Activated naive CD8-positive, alpha-beta T cell treated with anti-CD3 and anti-CD28 coated beads, Interleukin-2, amount 10 ng/mL, durations not matched to agents 7 days and 5 days (primary cell): ENCODE data around the gene GSG1. TPM values are rescaled to one million over a fixed set of nuclear protein-coding genes. Genes with fewer than 3 reads are reported as not detected.
A peak's percentile ranks its signal among the peaks of the same experiment; 100 is the strongest.

Experiments
- ATAC-seq: fragments of 150-1000 bp; cut with Tn5 transposase; one replicate; pipeline ENCODE4 v1.10.0; 2021; ENCODE audit warnings: low read depth, moderate library complexity
- POLR2A ChIA-PET: fragments of 350-600 bp; sonication (Branson Sonifier 250); formaldehyde crosslinking; loops from one replicate; lab custom pipeline; 2021; ENCODE audit warnings: antibody characterized with exemption; lab: Charles Lee
- DNase-seq: peaks from one replicate; pipeline ENCODE4 v3.0.0; 2021
- H3K27ac Mint-ChIP-seq: one replicate; pipeline ENCODE4 v1.8.0; 2022; ENCODE audit warnings: mild to moderate bottlenecking, mixed read lengths
- H3K27me3 Mint-ChIP-seq: one replicate; pipeline ENCODE4 v1.8.0; 2022; ENCODE audit warnings: mild to moderate bottlenecking, moderate library complexity, mixed read lengths
- H3K36me3 Mint-ChIP-seq: one replicate; pipeline ENCODE4 v1.8.0; 2021; ENCODE audit warnings: mild to moderate bottlenecking, mixed read lengths
- H3K4me1 Mint-ChIP-seq: one replicate; pipeline ENCODE4 v1.8.0; 2021; ENCODE audit warnings: mixed read lengths
- H3K4me3 Mint-ChIP-seq: one replicate; pipeline ENCODE4 v1.8.0; 2022; ENCODE audit warnings: mild to moderate bottlenecking, moderate library complexity, mixed read lengths
- H3K9me3 Mint-ChIP-seq: one replicate; pipeline ENCODE4 v1.8.0; 2021; ENCODE audit warnings: mixed read lengths
- total RNA-seq, 2 experiments: library from RNA; stranded (reverse); gene quantifications; one replicate each; pipeline ENCODE4 v1.2.3, GENCODE V29; 2021

Gene GSG1
- total RNA-seq, 2 experiments from 2014 or later, result not detected

- no peaks in the 10 kb centered on the region for H3K9me3 Mint-ChIP-seq
- H3K27ac Mint-ChIP-seq, result no peak overlapping the region
- no peak overlapping the region for H3K4me3 Mint-ChIP-seq
- H3K27me3 Mint-ChIP-seq, result peaks cover 36% of the 10 kb centered on the region
- no peak for DNase-seq
- POLR2A ChIA-PET, result no interaction called here
- no peaks in the 10 kb centered on the region for H3K4me1 Mint-ChIP-seq
- no peak for ATAC-seq
- H3K36me3 Mint-ChIP-seq, result no peaks in the 10 kb centered on the region
Measured at GRCh38 chr12:13112968-13113367, 9.5 kb upstream of the GSG1 start.

- Mint-ChIP-seq H3K27ac (no peak overlapping the region), H3K4me1 (peaks cover 4% of the 10 kb centered on the region), H3K36me3 (no peaks in the 10 kb centered on the region), H3K4me3 (no peak overlapping the region), H3K9me3 (no peaks in the 10 kb centered on the region), H3K27me3 (peaks cover 21% of the 10 kb centered on the region)
- POLR2A ChIA-PET, result no interaction called here
- no peak for DNase-seq
- ATAC-seq, result no peak
Measured at GRCh38 chr12:13106666-13107065, 3.2 kb upstream of the GSG1 start.

GRCh38 chr12:13105781-13106180 lies 2.3 kb upstream of the GSG1 start:
- Mint-ChIP-seq H3K4me1 (peaks cover 5% of the 10 kb centered on the region), H3K4me3 (no peak overlapping the region), H3K27me3 (peaks cover 21% of the 10 kb centered on the region), H3K36me3 (no peaks in the 10 kb centered on the region), H3K27ac (no peak overlapping the region), H3K9me3 (no peaks in the 10 kb centered on the region)
- DNase-seq (no peak), ATAC-seq (no peak)
- POLR2A ChIA-PET, result no interaction called here

- peaks cover 14% of the 10 kb centered on the region for H3K4me1 Mint-ChIP-seq
- no peak for ATAC-seq
- POLR2A ChIA-PET, result no interaction called here
- H3K27me3 Mint-ChIP-seq, result peaks cover 16% of the 10 kb centered on the region
- H3K27ac Mint-ChIP-seq, result no peak overlapping the region
- no peak for DNase-seq
- H3K9me3 Mint-ChIP-seq, result no peaks in the 10 kb centered on the region
- H3K36me3 Mint-ChIP-seq, result no peaks in the 10 kb centered on the region
- H3K4me3 Mint-ChIP-seq, result no peak overlapping the region
Measured at GRCh38 chr12:13104409-13104808, 942 bp upstream of the GSG1 start.

GRCh38 chr12:13102461-13103195 lies 839 bp downstream of the GSG1 start:
- ATAC-seq (no peak), DNase-seq (no peak)
- Mint-ChIP-seq H3K4me1 (peaks cover 29% of the 10 kb centered on the region), H3K9me3 (no peaks in the 10 kb centered on the region), H3K36me3 (no peaks in the 10 kb centered on the region), H3K27ac (peak overlapping the region; percentile 8), H3K27me3 (peaks cover 4% of the 10 kb centered on the region), H3K4me3 (no peak overlapping the region)
- POLR2A ChIA-PET, result interaction anchor here (0.6 to 1.3 kb wide), 2 partner anchors 63 to 95 kb away, joined by 3 to 4 read pairs; no protein-coding TSS in a partner anchor

- ATAC-seq, result no peak
- POLR2A ChIA-PET, result interaction anchor here (1.3 kb wide), 1 partner anchor 63 kb away, joined by 4 read pairs; no protein-coding TSS in a partner anchor
- Mint-ChIP-seq H3K27me3 (peaks cover 4% of the 10 kb centered on the region), H3K4me3 (peak overlapping the region; percentile 67), H3K36me3 (no peaks in the 10 kb centered on the region), H3K27ac (peak overlapping the region; percentile 26), H3K4me1 (peaks cover 29% of the 10 kb centered on the region), H3K9me3 (no peaks in the 10 kb centered on the region)
- no peak for DNase-seq
Measured at GRCh38 chr12:13101821-13102375, 1.6 kb downstream of the GSG1 start.

GRCh38 chr12:13100882-13101769 lies 2.3 kb downstream of the GSG1 start:
- H3K4me1 Mint-ChIP-seq, result peaks cover 28% of the 10 kb centered on the region
- ATAC-seq, result peak; percentile 90
- peak overlapping the region; percentile 76 for H3K27ac Mint-ChIP-seq
- no peaks in the 10 kb centered on the region for H3K36me3 Mint-ChIP-seq
- POLR2A ChIA-PET, result interaction anchor here (1.3 to 1.8 kb wide), 3 partner anchors 64 to 95 kb away, joined by 4 to 6 read pairs (median 5); partner anchors contain the start of gene EMP1
- peaks cover 3% of the 10 kb centered on the region for H3K27me3 Mint-ChIP-seq
- H3K9me3 Mint-ChIP-seq, result no peaks in the 10 kb centered on the region
- DNase-seq, result peak; percentile 93
- H3K4me3 Mint-ChIP-seq, result peak overlapping the region; percentile 82

- peaks cover 28% of the 10 kb centered on the region for H3K4me1 Mint-ChIP-seq
- no peaks in the 10 kb centered on the region for H3K27me3 Mint-ChIP-seq
- DNase-seq (no peak), ATAC-seq (no peak)
- H3K36me3 Mint-ChIP-seq, result no peaks in the 10 kb centered on the region
- H3K27ac Mint-ChIP-seq, result peak overlapping the region; percentile 76
- no peaks in the 10 kb centered on the region for H3K9me3 Mint-ChIP-seq
- POLR2A ChIA-PET, result interaction anchor here (1.4 to 1.8 kb wide), 2 partner anchors 79 to 96 kb away, joined by 5 to 6 read pairs; partner anchors contain the start of gene EMP1
- peak overlapping the region; percentile 82 for H3K4me3 Mint-ChIP-seq
Measured at GRCh38 chr12:13100605-13100881, 2.9 kb downstream of the GSG1 start.

- DNase-seq (no peak), ATAC-seq (no peak)
- Mint-ChIP-seq H3K36me3 (no peaks in the 10 kb centered on the region), H3K4me3 (peak overlapping the region; percentile 82), H3K4me1 (peaks cover 28% of the 10 kb centered on the region), H3K27ac (no peak overlapping the region), H3K27me3 (peaks cover under 1% of the 10 kb centered on the region), H3K9me3 (no peaks in the 10 kb centered on the region)
- POLR2A ChIA-PET, result interaction anchor here (0.8 to 1.8 kb wide), 3 partner anchors 80 to 112 kb away, joined by 4 to 6 read pairs (median 5); partner anchors contain the start of gene EMP1
Measured at GRCh38 chr12:13099844-13100604, 3.4 kb downstream of the GSG1 start.

GRCh38 chr12:13099066-13099843 lies 4.2 kb downstream of the GSG1 start:
- no peaks in the 10 kb centered on the region for H3K9me3 Mint-ChIP-seq
- H3K4me3 Mint-ChIP-seq, result peak overlapping the region; percentile 21
- peaks cover 30% of the 10 kb centered on the region for H3K4me1 Mint-ChIP-seq

GRCh38 chr12:13097491-13098011 lies 5.9 kb downstream of the GSG1 start:
- Mint-ChIP-seq H3K4me3 (peak overlapping the region; percentile 48), H3K9me3 (no peaks in the 10 kb centered on the region), H3K27me3 (peaks cover 2% of the 10 kb centered on the region), H3K36me3 (no peaks in the 10 kb centered on the region), H3K4me1 (peaks cover 28% of the 10 kb centered on the region), H3K27ac (peak overlapping the region; percentile 43)
- DNase-seq (no peak), ATAC-seq (no peak)
- POLR2A ChIA-PET, result interaction anchor here (0.9 kb wide), 1 partner anchor 110 kb away, joined by 3 read pairs; no protein-coding TSS in a partner anchor

More at GRCh38 chr12:13099066-13099843, 4.2 kb downstream of the GSG1 start:
- POLR2A ChIA-PET, result interaction anchor here (0.8 to 1.8 kb wide), 2 partner anchors 97 to 113 kb away, joined by 4 to 6 read pairs; partner anchors contain the start of gene EMP1
- Mint-ChIP-seq H3K27ac (peak overlapping the region; percentile 45), H3K27me3 (peaks cover 2% of the 10 kb centered on the region), H3K36me3 (no peaks in the 10 kb centered on the region)
- ATAC-seq (no peak), DNase-seq (no peak)
